Osteocyte (in vitro differentiated cells): ENCODE measurements around the gene DGKD. TPM values are rescaled to one million over a fixed set of nuclear protein-coding genes. Genes with fewer than 3 reads are reported as not detected.
"Not testable (repeated sequence)": the region's sequence is repeated elsewhere in the genome, so short reads cannot be mapped to it uniquely, and the experiment has no call there.

Source experiments
- DNase-seq: peaks from one replicate; pipeline ENCODE4 v3.0.0; 2021; ENCODE audit warnings: mixed read lengths; ENCODE audit not compliant: unreplicated experiment; ENCODE audit errors: extremely low spot score
- H3K27ac Mint-ChIP-seq: one replicate; pipeline ENCODE4 v1.8.0; 2021; ENCODE audit warnings: mild to moderate bottlenecking, mixed read lengths; ENCODE audit not compliant: unreplicated experiment
- H3K27me3 Mint-ChIP-seq: one replicate; pipeline ENCODE4 v1.8.0; 2021; ENCODE audit warnings: mixed read lengths; ENCODE audit not compliant: unreplicated experiment
- H3K36me3 Mint-ChIP-seq: one replicate; pipeline ENCODE4 v1.8.0; 2021; ENCODE audit warnings: mixed read lengths; ENCODE audit not compliant: unreplicated experiment
- H3K4me1 Mint-ChIP-seq: one replicate; pipeline ENCODE4 v1.8.0; 2021; ENCODE audit warnings: mixed read lengths; ENCODE audit not compliant: unreplicated experiment
- H3K4me3 Mint-ChIP-seq: one replicate; pipeline ENCODE4 v1.8.0; 2021; ENCODE audit warnings: mild to moderate bottlenecking, moderate library complexity, mixed read lengths; ENCODE audit not compliant: unreplicated experiment
- H3K9me3 Mint-ChIP-seq: one replicate; pipeline ENCODE4 v1.8.0; 2021; ENCODE audit warnings: mixed read lengths; ENCODE audit not compliant: unreplicated experiment
- total RNA-seq: library from RNA; stranded (reverse); gene quantifications from 2 replicates; pipeline ENCODE4 v1.2.1, GENCODE V29; 2021
- TF ChIP-seq, protein P1 (sequence below): fragments of 200-600 bp; sonication (generic); IDR thresholded peaks from 2 replicates; pipeline ENCODE4 v1.5.0; 2021; ENCODE audit warnings: antibody characterized with exemption, mild to moderate bottlenecking, moderate library complexity

Gene DGKD
- total RNA-seq, 1 donor from 2014 or later = 70.5 TPM

DNA sequence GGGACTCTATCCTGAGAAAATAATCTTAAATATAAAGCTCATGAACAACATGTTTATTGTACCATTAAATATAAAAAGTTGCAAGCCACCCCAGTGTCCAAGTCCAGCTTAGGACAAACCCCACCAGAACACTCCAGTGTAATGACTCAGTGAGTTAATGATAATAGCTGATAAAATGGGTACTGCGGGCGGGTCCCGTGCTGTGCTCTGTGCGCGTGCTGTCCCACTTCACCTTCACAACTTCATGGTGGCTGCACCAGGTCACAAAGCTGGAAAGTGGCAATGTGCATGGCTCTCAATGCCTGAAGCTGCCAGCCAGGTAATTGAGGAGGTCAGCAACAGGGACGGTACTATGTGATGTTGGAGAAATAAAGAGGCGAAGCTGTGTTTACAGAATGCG, 18.6 kb downstream of the DGKD start:
- DNase-seq = no peak
- Mint-ChIP-seq H3K9me3 (no peaks in the 10 kb centered on the region), H3K36me3 (peaks cover 23% of the 10 kb centered on the region)

DNA sequence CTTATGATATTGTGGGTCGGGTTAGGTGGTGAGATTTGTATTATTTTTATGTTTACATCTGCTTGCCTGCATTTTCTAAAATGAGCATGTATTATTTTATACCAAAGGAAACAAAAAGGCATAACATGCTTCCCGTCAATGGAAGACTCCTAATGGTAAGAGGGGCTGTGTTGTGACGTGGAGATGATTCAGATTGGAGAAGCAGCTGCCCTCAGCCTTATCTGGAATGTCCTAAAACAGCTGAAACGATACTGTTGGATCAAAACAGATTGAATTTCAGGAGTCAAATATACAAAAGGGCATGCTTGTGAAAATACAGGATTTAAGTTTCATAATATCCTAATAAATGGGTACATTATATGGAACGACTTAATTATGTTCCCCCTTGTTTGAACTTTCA, 19.0 kb downstream of the DGKD start:
- H3K27me3 Mint-ChIP-seq = no peaks in the 10 kb centered on the region
- peaks cover 24% of the 10 kb centered on the region for H3K4me1 Mint-ChIP-seq
- H3K27ac Mint-ChIP-seq = no peak overlapping the region
- TF ChIP-seq, protein P1, sequence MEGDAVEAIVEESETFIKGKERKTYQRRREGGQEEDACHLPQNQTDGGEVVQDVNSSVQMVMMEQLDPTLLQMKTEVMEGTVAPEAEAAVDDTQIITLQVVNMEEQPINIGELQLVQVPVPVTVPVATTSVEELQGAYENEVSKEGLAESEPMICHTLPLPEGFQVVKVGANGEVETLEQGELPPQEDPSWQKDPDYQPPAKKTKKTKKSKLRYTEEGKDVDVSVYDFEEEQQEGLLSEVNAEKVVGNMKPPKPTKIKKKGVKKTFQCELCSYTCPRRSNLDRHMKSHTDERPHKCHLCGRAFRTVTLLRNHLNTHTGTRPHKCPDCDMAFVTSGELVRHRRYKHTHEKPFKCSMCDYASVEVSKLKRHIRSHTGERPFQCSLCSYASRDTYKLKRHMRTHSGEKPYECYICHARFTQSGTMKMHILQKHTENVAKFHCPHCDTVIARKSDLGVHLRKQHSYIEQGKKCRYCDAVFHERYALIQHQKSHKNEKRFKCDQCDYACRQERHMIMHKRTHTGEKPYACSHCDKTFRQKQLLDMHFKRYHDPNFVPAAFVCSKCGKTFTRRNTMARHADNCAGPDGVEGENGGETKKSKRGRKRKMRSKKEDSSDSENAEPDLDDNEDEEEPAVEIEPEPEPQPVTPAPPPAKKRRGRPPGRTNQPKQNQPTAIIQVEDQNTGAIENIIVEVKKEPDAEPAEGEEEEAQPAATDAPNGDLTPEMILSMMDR = no peak
- H3K9me3 Mint-ChIP-seq = no peaks in the 10 kb centered on the region
- peaks cover 23% of the 10 kb centered on the region for H3K36me3 Mint-ChIP-seq
- no peak overlapping the region for H3K4me3 Mint-ChIP-seq
- DNase-seq = no peak

More for the DNA sequence above, 18.6 kb downstream of the DGKD start:
- TF ChIP-seq, protein P1 = no peak
- Mint-ChIP-seq H3K4me1 (peaks cover 24% of the 10 kb centered on the region), H3K27ac (no peak overlapping the region), H3K27me3 (no peaks in the 10 kb centered on the region), H3K4me3 (no peak overlapping the region)

DNA sequence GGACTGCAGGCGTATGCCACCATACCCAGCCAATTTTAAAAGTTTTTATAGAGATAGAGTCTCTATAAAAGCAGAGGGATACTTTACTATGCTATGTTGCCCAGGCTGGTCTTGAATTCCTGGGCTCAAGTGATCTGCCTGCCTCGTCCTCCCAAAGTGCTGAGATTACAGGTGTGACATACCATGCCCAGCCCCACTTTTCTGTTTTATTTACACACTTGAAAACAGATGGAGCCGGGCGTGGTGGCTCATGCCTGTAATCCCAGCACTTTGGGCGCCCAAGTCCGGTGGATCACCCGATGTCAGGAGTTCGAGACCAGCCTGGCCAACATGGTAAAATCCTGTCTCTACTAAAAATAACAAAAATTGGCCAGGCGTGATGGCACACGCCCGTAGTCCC, 20.5 kb downstream of the DGKD start:
- peaks cover 23% of the 10 kb centered on the region for H3K36me3 Mint-ChIP-seq
- H3K27me3 Mint-ChIP-seq, H3K4me3 Mint-ChIP-seq, DNase-seq, H3K27ac Mint-ChIP-seq, H3K9me3 Mint-ChIP-seq: not testable (repeated sequence)
- peaks cover 20% of the 10 kb centered on the region for H3K4me1 Mint-ChIP-seq

DNA sequence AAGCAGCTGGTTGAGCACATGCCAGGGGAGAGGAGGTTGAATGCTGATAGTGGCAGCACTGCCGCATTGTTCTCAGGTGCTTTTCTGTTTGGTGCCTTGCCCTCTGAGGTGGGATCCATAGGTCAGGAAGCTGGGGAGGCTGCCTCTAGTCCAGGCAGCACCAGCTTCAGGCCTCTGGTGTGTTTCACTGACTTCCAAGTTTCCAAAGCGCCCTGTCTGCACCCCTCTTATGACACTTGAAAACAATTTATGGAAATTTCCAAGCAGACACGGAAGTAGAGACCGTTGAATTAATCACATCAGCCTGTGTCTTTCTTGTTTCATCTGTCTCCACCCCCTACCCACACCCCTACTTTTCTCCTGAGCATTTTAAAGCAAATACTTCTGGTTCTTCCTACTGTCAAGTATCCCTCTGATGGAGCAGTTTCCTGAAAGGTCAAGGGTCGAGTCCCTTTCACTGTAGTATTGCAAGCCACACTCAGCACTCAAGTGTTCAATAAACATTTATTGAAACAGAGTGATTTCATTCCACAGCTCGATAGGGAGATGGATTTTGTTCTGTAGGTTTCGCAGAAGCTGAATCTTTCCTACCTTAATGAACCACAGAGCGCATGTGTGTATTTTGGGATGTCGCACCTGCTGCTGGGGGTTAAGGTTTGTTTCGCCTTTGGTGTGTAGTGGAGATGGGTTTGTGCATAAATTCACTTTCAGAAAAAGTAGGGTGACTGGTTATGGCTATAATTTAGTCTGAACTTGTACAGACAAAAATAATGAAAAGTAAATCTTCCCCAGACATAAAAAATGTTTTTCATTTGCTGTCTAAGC, 21.4 kb downstream of the DGKD start:
- TF ChIP-seq, protein P1 = no peak
- H3K36me3 Mint-ChIP-seq = peaks cover 25% of the 10 kb centered on the region
- H3K9me3 Mint-ChIP-seq = no peaks in the 10 kb centered on the region
- DNase-seq = no peak
- H3K4me3 Mint-ChIP-seq = no peak overlapping the region
- no peak overlapping the region for H3K27ac Mint-ChIP-seq
- no peaks in the 10 kb centered on the region for H3K27me3 Mint-ChIP-seq
- peaks cover 21% of the 10 kb centered on the region for H3K4me1 Mint-ChIP-seq

DNA sequence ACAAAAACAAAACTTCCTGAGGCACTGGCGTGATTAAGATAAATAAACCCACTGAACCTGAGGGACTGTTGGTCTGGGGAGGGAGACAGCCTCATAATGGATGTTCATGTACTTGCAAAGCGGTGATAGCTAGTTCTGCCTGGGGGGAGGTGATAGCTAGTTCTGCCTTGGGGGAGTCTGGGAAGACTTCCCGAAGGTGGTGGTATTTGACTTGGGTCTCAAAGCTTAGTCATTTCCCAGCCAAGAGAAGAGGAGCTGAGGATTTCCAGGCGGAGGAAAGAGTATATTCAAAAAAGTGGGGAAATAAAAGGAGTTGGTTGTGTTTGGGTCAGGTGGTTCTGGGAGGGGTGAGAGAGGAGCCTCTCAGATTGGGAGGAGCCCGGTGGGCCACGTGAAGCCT, 24.7 kb downstream of the DGKD start:
- Mint-ChIP-seq H3K4me1 (peaks cover 20% of the 10 kb centered on the region), H3K36me3 (peaks cover 13% of the 10 kb centered on the region), H3K4me3 (no peak overlapping the region), H3K27me3 (no peaks in the 10 kb centered on the region), H3K27ac (peak overlapping the region; percentile 29), H3K9me3 (no peaks in the 10 kb centered on the region)
- TF ChIP-seq, protein P1 = no peak
- no peak for DNase-seq
